PC-3 (cell line): ENCODE measurements around the gene PDZD2.

Experiments
- EZH2phosphoT487 ChIP-seq: fragments of 300-600 bp; sonication (generic); IDR thresholded peaks from 2 replicates; pipeline ENCODE4 v1.6.1; 2018; ENCODE audit warnings: mild to moderate bottlenecking, antibody characterized with exemption, low read length, borderline replicate concordance
- TF ChIP-seq, protein P1 (sequence below): fragments of 300-600 bp; sonication (generic); conservative IDR thresholded peaks from 2 replicates; pipeline ENCODE4 v1.5.1; 2017; ENCODE audit warnings: antibody characterized with exemption, low read depth, mild to moderate bottlenecking, low read length

DNA sequence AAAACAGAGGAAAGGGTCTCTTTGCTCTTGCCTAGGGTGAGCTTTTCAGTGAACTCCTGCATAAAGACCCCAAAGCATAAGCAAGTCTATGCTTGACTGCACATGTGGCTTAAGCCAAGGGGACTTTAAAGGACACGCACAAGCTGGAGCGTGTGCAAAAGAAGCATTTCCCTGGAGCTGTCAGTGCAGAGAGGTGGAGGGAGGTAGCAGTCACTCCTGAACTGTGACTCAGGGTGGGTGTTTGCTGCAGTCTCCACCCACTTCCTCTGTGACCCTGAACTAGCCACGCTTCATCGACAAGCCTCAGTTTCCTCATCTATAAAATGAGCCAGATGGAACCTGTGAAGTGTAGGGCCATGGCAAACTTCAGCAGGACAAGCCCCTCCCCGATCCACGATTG, 72.4 kb downstream of the PDZD2 start:
- TF ChIP-seq, protein P1, sequence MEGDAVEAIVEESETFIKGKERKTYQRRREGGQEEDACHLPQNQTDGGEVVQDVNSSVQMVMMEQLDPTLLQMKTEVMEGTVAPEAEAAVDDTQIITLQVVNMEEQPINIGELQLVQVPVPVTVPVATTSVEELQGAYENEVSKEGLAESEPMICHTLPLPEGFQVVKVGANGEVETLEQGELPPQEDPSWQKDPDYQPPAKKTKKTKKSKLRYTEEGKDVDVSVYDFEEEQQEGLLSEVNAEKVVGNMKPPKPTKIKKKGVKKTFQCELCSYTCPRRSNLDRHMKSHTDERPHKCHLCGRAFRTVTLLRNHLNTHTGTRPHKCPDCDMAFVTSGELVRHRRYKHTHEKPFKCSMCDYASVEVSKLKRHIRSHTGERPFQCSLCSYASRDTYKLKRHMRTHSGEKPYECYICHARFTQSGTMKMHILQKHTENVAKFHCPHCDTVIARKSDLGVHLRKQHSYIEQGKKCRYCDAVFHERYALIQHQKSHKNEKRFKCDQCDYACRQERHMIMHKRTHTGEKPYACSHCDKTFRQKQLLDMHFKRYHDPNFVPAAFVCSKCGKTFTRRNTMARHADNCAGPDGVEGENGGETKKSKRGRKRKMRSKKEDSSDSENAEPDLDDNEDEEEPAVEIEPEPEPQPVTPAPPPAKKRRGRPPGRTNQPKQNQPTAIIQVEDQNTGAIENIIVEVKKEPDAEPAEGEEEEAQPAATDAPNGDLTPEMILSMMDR = no peak
- no peak for TF ChIP-seq EZH2phosphoT487
